ENCODE measurements around the gene TP63. TPM values are rescaled to one million over a fixed set of nuclear protein-coding genes. Genes with fewer than 3 reads are reported as not detected.

The TP63 gene
- polyA plus RNA-seq, 1 experiment: not detected

GRCh38 chr3:189797103-189797750, 166.0 kb downstream of the TP63 start:
- Histone ChIP-seq H3K27me3 (ENCODE audit: control insufficient read depth, insufficient read depth, low read length) (no peaks in the 10 kb centered on the region), H3K36me3 (ENCODE audit: control insufficient read depth, insufficient read depth, low read length) (no peaks in the 10 kb centered on the region), H3K4me3 (ENCODE audit: low read depth, low read length) (no peak overlapping the region)
- DNase-seq (ENCODE audit: low read depth): no peak
- ChIA-PET POLR2A (no interaction called here), CTCF (interaction anchor here (0.5 kb wide), 1 partner anchor 65 kb away, joined by 3 read pairs; no protein-coding TSS in a partner anchor)
- TF ChIP-seq CTCF (IDR thresholded peaks at IDR 0.05; ENCODE audit: insufficient read depth, low read depth, low read length): no peak

- DNase-seq (ENCODE audit: low read depth): no peak
- no peak for TF ChIP-seq CTCF (IDR thresholded peaks at IDR 0.05; ENCODE audit: insufficient read depth, low read depth, low read length)
- Histone ChIP-seq H3K36me3 (ENCODE audit: control insufficient read depth, insufficient read depth, low read length) (no peaks in the 10 kb centered on the region), H3K27me3 (ENCODE audit: control insufficient read depth, insufficient read depth, low read length) (no peaks in the 10 kb centered on the region), H3K4me3 (ENCODE audit: low read depth, low read length) (no peak overlapping the region)
- POLR2A ChIA-PET: no interaction called here
- CTCF ChIA-PET: no interaction called here
These were observed 168.2 kb downstream of the TP63 start for GRCh38 chr3:189799366-189799765.

DNA sequence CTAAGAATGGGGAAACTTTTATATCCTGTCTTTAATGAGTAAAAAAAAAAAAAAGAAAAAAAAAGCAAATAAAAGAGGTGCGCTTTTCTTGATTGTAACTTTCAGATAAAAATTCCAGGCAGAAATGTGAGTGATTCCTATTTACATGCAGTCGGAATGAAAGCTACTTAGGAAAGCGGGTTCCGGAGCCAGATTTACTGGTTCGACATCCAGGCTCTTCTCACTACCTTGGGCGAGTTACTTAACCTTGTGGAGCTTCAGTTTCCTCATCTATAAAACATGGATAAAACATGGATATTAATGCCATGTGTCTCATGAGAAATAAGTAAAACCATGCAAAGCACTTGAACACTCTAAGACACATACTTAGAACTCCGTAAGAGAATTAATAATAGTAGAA, 169.2 kb downstream of the TP63 start:
- POLR2A ChIA-PET: no interaction called here
- H3K4me3 ChIP-seq (ENCODE audit: low read depth, low read length): no peak overlapping the region
- TF ChIP-seq CTCF (IDR thresholded peaks at IDR 0.05; ENCODE audit: insufficient read depth, low read depth, low read length): no peak
- H3K27me3 ChIP-seq (ENCODE audit: control insufficient read depth, insufficient read depth, low read length): no peaks in the 10 kb centered on the region
- no peaks in the 10 kb centered on the region for H3K36me3 ChIP-seq (ENCODE audit: control insufficient read depth, insufficient read depth, low read length)
- DNase-seq (ENCODE audit: low read depth): no peak
- CTCF ChIA-PET: interaction anchor here (0.7 kb wide), 1 partner anchor 29 kb away, joined by 3 read pairs; no protein-coding TSS in a partner anchor

DNA sequence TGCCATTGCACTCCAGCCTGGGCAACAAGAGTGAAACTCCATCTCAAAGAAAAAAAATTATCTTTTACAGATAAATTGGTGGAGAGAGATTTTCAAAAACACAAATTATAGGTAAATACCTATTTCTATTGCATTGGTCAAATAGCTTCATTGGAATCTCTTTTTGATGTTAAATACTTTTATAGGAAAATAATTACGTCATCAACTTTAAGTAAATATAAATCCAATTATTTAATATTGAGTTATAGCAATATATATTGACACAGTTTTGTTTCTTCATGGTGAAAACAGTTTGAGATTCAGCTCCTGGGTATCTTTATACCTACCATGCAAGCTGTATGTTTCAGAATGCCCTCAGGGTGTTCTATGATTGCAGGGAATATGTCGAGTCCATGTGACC, 172.1 kb downstream of the TP63 start:
- POLR2A ChIA-PET: no interaction called here
- CTCF ChIA-PET: no interaction called here
- Histone ChIP-seq H3K36me3 (ENCODE audit: control insufficient read depth, insufficient read depth, low read length) (no peaks in the 10 kb centered on the region), H3K4me3 (ENCODE audit: low read depth, low read length) (no peak overlapping the region), H3K27me3 (ENCODE audit: control insufficient read depth, insufficient read depth, low read length) (no peaks in the 10 kb centered on the region)
- TF ChIP-seq CTCF (IDR thresholded peaks at IDR 0.05; ENCODE audit: insufficient read depth, low read depth, low read length): no peak
- DNase-seq (ENCODE audit: low read depth): no peak

DNA sequence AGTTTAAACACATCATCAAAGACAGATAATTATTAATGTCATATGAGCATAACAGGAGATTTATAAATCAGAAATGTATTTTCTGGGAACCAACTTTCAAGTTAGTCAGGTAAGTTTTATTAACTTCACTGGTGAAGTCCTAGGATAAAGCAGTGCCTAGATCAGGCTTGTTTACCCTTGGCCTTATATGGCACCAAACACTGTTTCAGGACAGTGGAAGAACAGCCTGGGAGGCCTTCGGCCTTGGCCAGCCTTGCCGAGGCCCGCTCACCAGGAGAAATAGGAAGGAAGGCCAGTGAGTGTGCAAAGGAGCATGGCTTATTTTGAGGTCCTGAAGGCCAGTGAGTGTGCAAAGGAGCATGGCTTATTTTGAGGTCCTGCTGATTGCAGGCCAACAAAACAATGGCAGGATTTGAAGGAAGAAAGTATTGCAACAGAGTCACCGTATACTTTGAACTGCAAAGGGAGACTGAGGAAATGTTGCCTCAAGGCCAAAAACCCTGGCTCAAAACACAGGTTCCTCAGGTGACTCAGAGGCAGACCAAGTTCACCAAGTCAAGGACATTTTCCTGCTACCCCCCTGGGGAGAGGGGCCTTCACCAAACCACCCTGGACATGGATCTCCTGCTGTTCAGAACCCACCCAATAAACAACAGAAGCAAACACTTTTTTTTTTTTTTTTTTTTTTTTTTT, 174.3 kb downstream of the TP63 start:
- ChIA-PET POLR2A (no interaction called here), CTCF (no interaction called here)
- TF ChIP-seq CTCF (IDR thresholded peaks at IDR 0.05; ENCODE audit: insufficient read depth, low read depth, low read length): no peak

More for the DNA sequence above, 174.3 kb downstream of the TP63 start:
- no peak overlapping the region for H3K4me3 ChIP-seq (ENCODE audit: low read depth, low read length)
- H3K27me3 ChIP-seq (ENCODE audit: control insufficient read depth, insufficient read depth, low read length): no peaks in the 10 kb centered on the region
- no peak for DNase-seq (ENCODE audit: low read depth)
- H3K36me3 ChIP-seq (ENCODE audit: control insufficient read depth, insufficient read depth, low read length): no peaks in the 10 kb centered on the region
